ENCODE measurements around the gene SLC16A12. TPM values are rescaled to one million over a fixed set of nuclear protein-coding genes. Genes with fewer than 3 reads are reported as not detected.

Gene SLC16A12
- polyA plus RNA-seq, 1 donor (not counting 4 experiments of a cell fraction or from before 2014, with no cell fraction given), result 0.10 TPM

- H3K9me1 ChIP-seq (ENCODE audit: control insufficient read depth, extremely low read depth, insufficient read depth, low read length), result no peaks in the 10 kb centered on the region
- H3K4me2 ChIP-seq (ENCODE audit: control insufficient read depth, extremely low read depth, insufficient read depth, low read depth, low read length), result no peak overlapping the region
- H3K4me1 ChIP-seq (ENCODE audit: control insufficient read depth, extremely low read depth, insufficient read depth, low read length), result peaks cover 16% of the 10 kb centered on the region
- no peaks in the 10 kb centered on the region for H3K79me2 ChIP-seq (ENCODE audit: control insufficient read depth, insufficient read depth, low read length)
- no peak overlapping the region for H3K4me3 ChIP-seq (ENCODE audit: control insufficient read depth in 2 of 3, extremely low read depth in 1 of 3, insufficient read depth in 2 of 3, low read depth in 1 of 3, low read length in 3 of 3)
- no peak overlapping the region for H2AFZ ChIP-seq (ENCODE audit: control insufficient read depth, low read length)
- TF ChIP-seq EZH2 (IDR thresholded peaks at IDR 0.05; ENCODE audit: low read length) (no peak), CTCF (optimal IDR thresholded peaks at IDR 0.05 in 1 of 3, IDR thresholded peaks at IDR 0.05 in 1 of 3, conservative IDR thresholded peaks at IDR 0.05 in 1 of 3; ENCODE audit: extremely low read depth in 1 of 3, insufficient read depth in 2 of 3, low read length in 3 of 3) (no peak)
- dilution Hi-C loops (cut with MboI; ENCODE audit: extremely low pct_ligation_motif_present, low sequenced_read_pairs), result no loop called here
- DNase-seq (ENCODE audit: low read depth, low spot score) (no peak), FAIRE-seq (no peak)
- H3K27ac ChIP-seq (ENCODE audit: control insufficient read depth, insufficient read depth, low read length), result no peak overlapping the region
- no peaks in the 10 kb centered on the region for H3K36me3 ChIP-seq (ENCODE audit: control insufficient read depth in 2 of 2, extremely low read depth in 1 of 2, insufficient read depth in 2 of 2, low read length in 2 of 2)
- no peaks in the 10 kb centered on the region for H3K27me3 ChIP-seq (ENCODE audit: control insufficient read depth, extremely low read depth, insufficient read depth, low read length)
- H3K9ac ChIP-seq (ENCODE audit: control insufficient read depth, extremely low read depth, insufficient read depth, low read length), result no peak overlapping the region
- H4K20me1 ChIP-seq (ENCODE audit: control insufficient read depth, extremely low read depth, insufficient read depth, low read length), result no peaks in the 10 kb centered on the region
- no peaks in the 10 kb centered on the region for H3K9me3 ChIP-seq (ENCODE audit: control insufficient read depth, low read depth, low read length)
Observed at GRCh38 chr10:89475591-89475998, 59.8 kb downstream of the SLC16A12 start.

GRCh38 chr10:89475125-89475524 is 60.3 kb downstream of the SLC16A12 start:
- H3K4me1 ChIP-seq (ENCODE audit: control insufficient read depth, extremely low read depth, insufficient read depth, low read length), result peaks cover 21% of the 10 kb centered on the region
- H3K27me3 ChIP-seq (ENCODE audit: control insufficient read depth, extremely low read depth, insufficient read depth, low read length), result no peaks in the 10 kb centered on the region
- FAIRE-seq, result no peak
- H3K9ac ChIP-seq (ENCODE audit: control insufficient read depth, extremely low read depth, insufficient read depth, low read length), result no peak overlapping the region
- H3K9me1 ChIP-seq (ENCODE audit: control insufficient read depth, extremely low read depth, insufficient read depth, low read length), result no peaks in the 10 kb centered on the region
- no peaks in the 10 kb centered on the region for H3K36me3 ChIP-seq (ENCODE audit: control insufficient read depth in 2 of 2, extremely low read depth in 1 of 2, insufficient read depth in 2 of 2, low read length in 2 of 2)
- H3K9me3 ChIP-seq (ENCODE audit: control insufficient read depth, low read depth, low read length), result no peaks in the 10 kb centered on the region
- H2AFZ ChIP-seq (ENCODE audit: control insufficient read depth, low read length), result no peak overlapping the region
- no peak overlapping the region for H3K4me2 ChIP-seq (ENCODE audit: control insufficient read depth, extremely low read depth, insufficient read depth, low read depth, low read length)
- dilution Hi-C loops (cut with MboI; ENCODE audit: extremely low pct_ligation_motif_present, low sequenced_read_pairs), result no loop called here
- TF ChIP-seq EZH2 (IDR thresholded peaks at IDR 0.05; ENCODE audit: low read length) (no peak), CTCF (optimal IDR thresholded peaks at IDR 0.05 in 1 of 3, IDR thresholded peaks at IDR 0.05 in 1 of 3, conservative IDR thresholded peaks at IDR 0.05 in 1 of 3; ENCODE audit: extremely low read depth in 1 of 3, insufficient read depth in 2 of 3, low read length in 3 of 3) (no peak)
- H3K79me2 ChIP-seq (ENCODE audit: control insufficient read depth, insufficient read depth, low read length), result no peaks in the 10 kb centered on the region
- no peak overlapping the region for H3K27ac ChIP-seq (ENCODE audit: control insufficient read depth, insufficient read depth, low read length)
- H4K20me1 ChIP-seq (ENCODE audit: control insufficient read depth, extremely low read depth, insufficient read depth, low read length), result no peaks in the 10 kb centered on the region
- no peak for DNase-seq (ENCODE audit: low read depth, low spot score)
- no peak overlapping the region for H3K4me3 ChIP-seq (ENCODE audit: control insufficient read depth in 2 of 3, extremely low read depth in 1 of 3, insufficient read depth in 2 of 3, low read depth in 1 of 3, low read length in 3 of 3)

Measured in keratinocyte (primary cell).